H9 (cell line): ENCODE measurements around the gene FAM53A. TPM values are rescaled to one million over a fixed set of nuclear protein-coding genes. Genes with fewer than 3 reads are reported as not detected.

ENCODE experiments used
- DNase-seq: peaks from one replicate; pipeline ENCODE4 v3.0.0-alpha.2; 2017
- H2AFZ ChIP-seq: one replicate; pipeline ENCODE4 v1.6.1; 2013; ENCODE audit warnings: mild to moderate bottlenecking, low read length, control low read depth, moderate library complexity
- H2AK5ac ChIP-seq: 2 replicates; pipeline ENCODE4 v1.6.1; 2013; ENCODE audit warnings: low read length, control low read depth, mixed read lengths; ENCODE audit not compliant: insufficient read length
- H2BK120ac ChIP-seq: one replicate; pipeline ENCODE4 v1.6.1; 2013; ENCODE audit warnings: low read depth, mild to moderate bottlenecking, low read length, control low read depth, inconsistent platforms; ENCODE audit not compliant: poor library complexity, severe bottlenecking
- H2BK12ac ChIP-seq: 2 replicates; pipeline ENCODE4 v1.6.1; 2013; ENCODE audit warnings: low read length, control low read depth, mixed read lengths, low read depth; ENCODE audit not compliant: insufficient read length
- H2BK15ac ChIP-seq: 2 replicates; pipeline ENCODE4 v1.6.1; 2013; ENCODE audit warnings: low read depth, low read length, control low read depth
- H2BK20ac ChIP-seq: one replicate; pipeline ENCODE4 v1.6.1; 2013; ENCODE audit warnings: low read depth, mild to moderate bottlenecking, low read length, control low read depth, inconsistent platforms; ENCODE audit not compliant: poor library complexity, severe bottlenecking
- H2BK5ac ChIP-seq: 2 replicates; pipeline ENCODE4 v1.6.1; 2013; ENCODE audit warnings: low read length, control low read depth, mixed read lengths; ENCODE audit not compliant: insufficient read length
- H3K14ac ChIP-seq: 2 replicates; pipeline ENCODE4 v1.6.1; 2013; ENCODE audit warnings: low read length, control low read depth; ENCODE audit not compliant: insufficient read depth
- H3K18ac ChIP-seq: 2 replicates; pipeline ENCODE4 v1.6.1; 2013; ENCODE audit warnings: low read depth, mild to moderate bottlenecking, mixed read lengths, low read length, control low read depth; ENCODE audit not compliant: insufficient read length
- H3K23ac ChIP-seq: 2 replicates; pipeline ENCODE4 v1.6.1; 2013; ENCODE audit warnings: low read length, control low read depth, mixed read lengths, low read depth; ENCODE audit not compliant: insufficient read length
- H3K23me2 ChIP-seq: 2 replicates; pipeline ENCODE4 v1.6.1; 2013; ENCODE audit warnings: low read depth, mild to moderate bottlenecking, mixed read lengths, low read length, control low read depth; ENCODE audit not compliant: insufficient read length, poor library complexity, severe bottlenecking
- H3K27ac ChIP-seq: 2 replicates; pipeline ENCODE4 v1.5.1; 2013; ENCODE audit warnings: low read length, control low read depth, mixed read lengths, low read depth; ENCODE audit not compliant: insufficient read length
- H3K27me3 ChIP-seq: 2 replicates; pipeline ENCODE4 v1.6.1; 2013; ENCODE audit warnings: low read length, control low read depth, inconsistent platforms; ENCODE audit not compliant: insufficient read depth
- H3K4ac ChIP-seq: 2 replicates; pipeline ENCODE4 v1.6.1; 2013; ENCODE audit warnings: low read depth, mild to moderate bottlenecking, control low read depth, inconsistent platforms, low read length, moderate library complexity
- H3K4me1 ChIP-seq: 2 replicates; pipeline ENCODE4 v1.6.1; 2013; ENCODE audit warnings: low read length, control low read depth, inconsistent platforms; ENCODE audit not compliant: insufficient read depth
- H3K4me2 ChIP-seq: 2 replicates; pipeline ENCODE4 v1.6.1; 2013; ENCODE audit warnings: low read length, control low read depth, mixed read lengths; ENCODE audit not compliant: insufficient read length, insufficient read depth
- H3K56ac ChIP-seq: 2 replicates; pipeline ENCODE4 v1.6.1; 2013; ENCODE audit warnings: low read depth, mild to moderate bottlenecking, mixed read lengths, low read length, control low read depth; ENCODE audit not compliant: insufficient read length
- H3K79me1 ChIP-seq: 2 replicates; pipeline ENCODE4 v1.6.1; 2013; ENCODE audit warnings: low read depth, mild to moderate bottlenecking, moderate library complexity, low read length, control low read depth, inconsistent platforms; ENCODE audit not compliant: insufficient read depth, poor library complexity, severe bottlenecking
- H3K79me2 ChIP-seq: 2 replicates; pipeline ENCODE4 v1.6.1; 2013; ENCODE audit warnings: low read length, control low read depth, inconsistent platforms; ENCODE audit not compliant: insufficient read depth
- H3K9ac ChIP-seq: 2 replicates; pipeline ENCODE4 v1.6.1; 2013; ENCODE audit warnings: low read length, control low read depth, mixed read lengths; ENCODE audit not compliant: insufficient read length; ENCODE audit errors: extremely low read depth
- H3K9me3 ChIP-seq: one replicate; pipeline ENCODE4 v1.6.1; 2013; ENCODE audit warnings: low read depth, low read length, inconsistent platforms; ENCODE audit not compliant: control insufficient read depth
- H3T11ph ChIP-seq: one replicate; pipeline ENCODE4 v1.6.1; 2013; ENCODE audit warnings: mild to moderate bottlenecking, low read length, control low read depth, inconsistent platforms
- H4K20me1 ChIP-seq: one replicate; pipeline ENCODE4 v1.6.1; 2013; ENCODE audit not compliant: control insufficient read depth, insufficient read length, insufficient read depth
- H4K5ac ChIP-seq: 2 replicates; pipeline ENCODE4 v1.6.1; 2013; ENCODE audit warnings: low read depth, mild to moderate bottlenecking, mixed read lengths, low read length, control low read depth; ENCODE audit not compliant: insufficient read length
- H4K8ac ChIP-seq: replicated peaks from 2 replicates; pipeline ENCODE4 v1.6.1; 2013; ENCODE audit warnings: low read length, control low read depth, mixed read lengths, low read depth; ENCODE audit not compliant: insufficient read length
- H4K91ac ChIP-seq: 2 replicates; pipeline ENCODE4 v1.6.1; 2013; ENCODE audit warnings: low read depth, mild to moderate bottlenecking, moderate library complexity, mixed read lengths, low read length, control low read depth; ENCODE audit not compliant: insufficient read length
- H3K27ac Mint-ChIP-seq, 3 experiments: 2 replicates in 2 of 3; 3 replicates in 1 of 3; pipeline ENCODE4 v1.8.0; 2020 to 2021; ENCODE audit warnings: mixed read lengths in 3 of 3, mild to moderate bottlenecking in 1 of 3, moderate library complexity in 1 of 3
- H3K27me3 Mint-ChIP-seq: 2 replicates; pipeline ENCODE4 v1.8.0; 2021; ENCODE audit warnings: low read depth, mild to moderate bottlenecking, moderate library complexity, mixed read lengths
- H3K36me3 Mint-ChIP-seq, 3 experiments: 2 replicates in 2 of 3; 3 replicates in 1 of 3; pipeline ENCODE4 v1.8.0; 2020 to 2021; ENCODE audit warnings: low read depth in 3 of 3, mixed read lengths in 3 of 3; ENCODE audit not compliant: insufficient read depth in 1 of 3
- H3K4me1 Mint-ChIP-seq, 2 experiments: 2 replicates each; pipeline ENCODE4 v1.8.0; 2020; ENCODE audit warnings: mixed read lengths in 2 of 2
- H3K4me3 Mint-ChIP-seq, 2 experiments: 2 replicates in 1 of 2; 3 replicates in 1 of 2; pipeline ENCODE4 v1.8.0; 2020 to 2021; ENCODE audit warnings: mild to moderate bottlenecking in 2 of 2, mixed read lengths in 2 of 2, moderate library complexity in 1 of 2
- H3K9me3 Mint-ChIP-seq, 2 experiments: 2 replicates in 1 of 2; 3 replicates in 1 of 2; pipeline ENCODE4 v1.8.0; 2020; ENCODE audit warnings: mild to moderate bottlenecking in 2 of 2, mixed read lengths in 2 of 2, moderate library complexity in 1 of 2
- WGBS: extraction: QIAGEN DNeasy Blood & Tissue Kit; methylation state at CpG from one replicate; pipeline ENCODE4 v1.1.7; 2013; ENCODE audit warnings: missing lambda C conversion rate, low lambda C conversion rate, mixed read lengths; ENCODE audit not compliant: insufficient read length; ENCODE audit errors: extremely low coverage; 5-methylcytosine and 5-hydroxymethylcytosine counted together
- total RNA-seq: library from RNA; stranded (reverse); gene quantifications from 2 replicates; pipeline ENCODE4 v1.2.1, GENCODE V29; 2021
- TF ChIP-seq, protein P1 (sequence below): fragments of 200-600 bp; sonication (generic); conservative IDR thresholded peaks from 3 replicates; pipeline ENCODE4 v1.8.0; 2021; ENCODE audit warnings: antibody characterized with exemption, mild to moderate bottlenecking

FAM53A gene
- total RNA-seq, 1 experiment from 2014 or later, result 2.4 TPM

DNA sequence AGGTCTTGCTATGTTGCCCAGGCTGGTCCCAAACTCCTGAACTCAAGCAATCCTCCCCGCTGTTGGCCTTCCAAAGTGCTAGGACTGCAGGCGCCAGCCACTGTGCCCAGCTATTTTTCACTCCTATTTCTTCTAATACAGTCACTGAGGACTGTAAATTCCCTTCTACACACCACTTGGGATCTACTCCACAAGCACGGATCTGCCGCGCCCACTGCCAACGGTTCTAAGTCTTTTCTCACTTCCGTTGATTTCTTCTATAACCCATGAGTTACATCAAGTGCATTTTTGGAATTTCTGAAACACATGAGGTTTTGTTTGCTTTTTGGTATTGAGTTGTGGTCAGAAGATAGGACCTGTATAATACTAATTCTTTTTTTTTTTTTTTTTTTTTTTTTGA, 48.6 kb downstream of the FAM53A start:
- Histone ChIP-seq H3K4me2 (no peak overlapping the region), H3K23ac (no peak overlapping the region), H3K4ac (no peak overlapping the region), H3K27me3 (no peaks in the 10 kb centered on the region), H3K27ac (no peak overlapping the region), H4K8ac (no peak overlapping the region), H2BK120ac (no peak overlapping the region), H4K5ac (no peak overlapping the region), H4K91ac (no peak overlapping the region), H2BK20ac (no peak overlapping the region), H3K9ac (no peak overlapping the region), H3K4me1 (no peaks in the 10 kb centered on the region), H4K20me1 (no peaks in the 10 kb centered on the region), H3K9me3 (no peaks in the 10 kb centered on the region), H3T11ph (no peak overlapping the region), H3K79me2 (no peaks in the 10 kb centered on the region), H2BK12ac (no peak overlapping the region), H3K14ac (no peak overlapping the region), H2AFZ (no peak overlapping the region), H3K23me2 (no peaks in the 10 kb centered on the region), H3K56ac (no peak overlapping the region), H3K79me1 (no peaks in the 10 kb centered on the region), H2BK15ac (no peak overlapping the region), H2AK5ac (no peak overlapping the region), H2BK5ac (no peak overlapping the region), H3K18ac (no peak overlapping the region)
- Mint-ChIP-seq H3K36me3 (no peaks in the 10 kb centered on the region), H3K4me3 (no peak overlapping the region), H3K27me3 (peaks cover 5% of the 10 kb centered on the region), H3K9me3 (no peaks in the 10 kb centered on the region), H3K4me1 (peaks cover 0 to 3% of the 10 kb centered on the region in 2 experiments; a peak in 1 of 4 replicates), H3K27ac (no peak overlapping the region)
- no CpG with 5 or more reads among the region's 7 CpGs for WGBS
- TF ChIP-seq, protein P1, sequence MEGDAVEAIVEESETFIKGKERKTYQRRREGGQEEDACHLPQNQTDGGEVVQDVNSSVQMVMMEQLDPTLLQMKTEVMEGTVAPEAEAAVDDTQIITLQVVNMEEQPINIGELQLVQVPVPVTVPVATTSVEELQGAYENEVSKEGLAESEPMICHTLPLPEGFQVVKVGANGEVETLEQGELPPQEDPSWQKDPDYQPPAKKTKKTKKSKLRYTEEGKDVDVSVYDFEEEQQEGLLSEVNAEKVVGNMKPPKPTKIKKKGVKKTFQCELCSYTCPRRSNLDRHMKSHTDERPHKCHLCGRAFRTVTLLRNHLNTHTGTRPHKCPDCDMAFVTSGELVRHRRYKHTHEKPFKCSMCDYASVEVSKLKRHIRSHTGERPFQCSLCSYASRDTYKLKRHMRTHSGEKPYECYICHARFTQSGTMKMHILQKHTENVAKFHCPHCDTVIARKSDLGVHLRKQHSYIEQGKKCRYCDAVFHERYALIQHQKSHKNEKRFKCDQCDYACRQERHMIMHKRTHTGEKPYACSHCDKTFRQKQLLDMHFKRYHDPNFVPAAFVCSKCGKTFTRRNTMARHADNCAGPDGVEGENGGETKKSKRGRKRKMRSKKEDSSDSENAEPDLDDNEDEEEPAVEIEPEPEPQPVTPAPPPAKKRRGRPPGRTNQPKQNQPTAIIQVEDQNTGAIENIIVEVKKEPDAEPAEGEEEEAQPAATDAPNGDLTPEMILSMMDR, result no peak
- DNase-seq, result no peak
